Sigmoid colon (tissue), 7 donors: ENCODE measurements around the gene ABCA6. TPM values are rescaled to one million over a fixed set of nuclear protein-coding genes. Genes with fewer than 3 reads are reported as not detected.
"Not testable (repeated sequence)": the region's sequence is repeated elsewhere in the genome, so short reads cannot be mapped to it uniquely, and the experiment has no call there.

ENCODE experiments used
- DNase-seq: peaks from one replicate; pipeline ENCODE4 v3.0.0-alpha.2; 2019
- H3K27ac ChIP-seq, 4 donors: fragments of 200-600 bp; sonication (generic); one replicate each; pipeline ENCODE4 v1.5.1; 2016 to 2019; ENCODE audit warnings: mild to moderate bottlenecking in 1 of 4
- H3K27me3 ChIP-seq, 3 donors: fragments of 200-600 bp; sonication (generic); one replicate each; pipeline ENCODE4 v1.5.1; 2019; ENCODE audit warnings: mild to moderate bottlenecking in 1 of 3
- H3K36me3 ChIP-seq, 4 donors: fragments of 200-600 bp; sonication (generic); one replicate each; pipeline ENCODE4 v1.5.1; 2016 to 2019
- H3K4me1 ChIP-seq, 4 donors: fragments of 200-600 bp; sonication (generic); one replicate each; pipeline ENCODE4 v1.5.1; 2017 to 2019
- H3K4me3 ChIP-seq, 4 donors: fragments of 200-600 bp; sonication (generic); one replicate each; pipeline ENCODE4 v1.5.1; 2017 to 2019; ENCODE audit warnings: mild to moderate bottlenecking in 2 of 4, moderate library complexity in 1 of 4
- H3K9me3 ChIP-seq, 4 donors: fragments of 200-600 bp in 3 of 4; sonication (generic) in 3 of 4; one replicate each; pipeline versions ENCODE4 v1.5.1 to v1.6.1; 2013 to 2019
- CTCF ChIP-seq, 4 experiments: fragments of 450-650 bp in 3 of 4; fragments of 200-600 bp in 1 of 4; IDR thresholded peaks; one replicate each; pipeline ENCODE4 v1.5.1; 2016 to 2019; ENCODE audit warnings: antibody characterized with exemption in 4 of 4, mild to moderate bottlenecking in 3 of 4, moderate library complexity in 2 of 4
- EP300 ChIP-seq, 4 donors: sonication (generic); formaldehyde crosslinking; IDR thresholded peaks; one replicate each; pipeline ENCODE4 v1.6.1; 2017; ENCODE audit warnings: antibody characterized with exemption in 4 of 4
- POLR2A ChIP-seq, 2 donors: fragments of 450-650 bp; IDR thresholded peaks; one replicate each; pipeline ENCODE4 v1.6.1; 2016; ENCODE audit warnings: antibody characterized with exemption in 2 of 2, mild to moderate bottlenecking in 2 of 2, moderate library complexity in 2 of 2
- POLR2AphosphoS5 ChIP-seq, 4 donors: sonication (generic); formaldehyde crosslinking; IDR thresholded peaks; one replicate each; pipeline ENCODE4 v1.6.1; 2017; ENCODE audit warnings: antibody characterized with exemption in 4 of 4
- WGBS, 2 donors: extraction: QIAGEN DNeasy Blood & Tissue Kit; methylation state at CpG; one replicate each; pipeline ENCODE4 v1.1.7; 2013; 5-methylcytosine and 5-hydroxymethylcytosine counted together
- intact Hi-C: fragments of 100-400 bp; cut with DNase I; formaldehyde crosslinking; loops from one replicate; pipeline ENCODE4 v1.15.1; 2023
- polyA plus RNA-seq, 3 donors: library from polyadenylated mRNA; stranded (reverse); fragments of 200-250 nt; gene quantifications; one replicate each; pipeline ENCODE4 v1.2.3, GENCODE V29; 2013
- total RNA-seq, 4 donors: library from RNA; depleted of rRNA; stranded (reverse); fragments of >200 nt; gene quantifications; one replicate each; pipeline ENCODE4 v1.1.0, GENCODE V29; 2016
- donor health status: healthy with polysubstance abuse.
- donor health status: Bipolar disorder and iron deficiency.
- donor health status: healthy.

ABCA6 gene
- total and polyA plus RNA-seq, 7 donors: 1.6 to 111 (median 31.0) TPM

- H3K27me3 ChIP-seq: no peaks in the 10 kb centered on the region
- DNase-seq: no peak
- no peak overlapping the region for H3K27ac ChIP-seq
- intact Hi-C loops: no loop called here
- 69 to 95% methylated on average over 2 of the region's 2 CpGs for WGBS, 2 donors
- no peaks in the 10 kb centered on the region for H3K36me3 ChIP-seq
- no peak overlapping the region for H3K4me3 ChIP-seq
- no peaks in the 10 kb centered on the region for H3K4me1 ChIP-seq
- no peaks in the 10 kb centered on the region for H3K9me3 ChIP-seq
- TF ChIP-seq EP300 (IDR thresholded peaks at IDR 0.05): no peak
- no peak for TF ChIP-seq CTCF (IDR thresholded peaks at IDR 0.05)
- no peak for TF ChIP-seq POLR2A (IDR thresholded peaks at IDR 0.05)
- no peak for TF ChIP-seq POLR2AphosphoS5 (IDR thresholded peaks at IDR 0.05)
These were observed 31.4 kb upstream of the ABCA6 start for GRCh38 chr17:69173118-69173517.

DNA sequence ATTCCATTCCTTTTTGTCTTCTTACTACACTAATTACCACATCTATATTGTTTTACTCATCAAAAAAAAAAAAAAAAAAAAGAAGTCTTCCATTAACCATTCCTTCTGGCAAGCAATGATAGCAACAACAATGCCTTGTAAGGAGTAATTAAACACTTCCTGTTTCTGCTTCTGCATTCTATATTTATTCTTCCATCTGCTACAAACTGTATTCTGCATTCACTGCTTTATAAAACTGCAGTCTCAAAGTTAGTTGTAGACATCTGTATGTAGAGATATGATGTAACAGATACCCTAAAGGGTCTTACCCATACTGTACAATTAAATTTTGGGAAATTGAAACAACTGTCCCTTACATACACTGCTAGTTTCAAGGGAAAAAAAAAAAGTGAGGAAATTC is 28.7 kb upstream of the ABCA6 start:
- no peaks in the 10 kb centered on the region for H3K4me1 ChIP-seq
- intact Hi-C loops: no loop called here

GRCh38 chr17:69168642-69169041 is 26.9 kb upstream of the ABCA6 start:
- H3K4me1 ChIP-seq, H3K27ac ChIP-seq, H3K9me3 ChIP-seq, DNase-seq, H3K36me3 ChIP-seq, H3K27me3 ChIP-seq, H3K4me3 ChIP-seq, intact Hi-C loops: not testable (repeated sequence)

More for the DNA sequence above, 28.7 kb upstream of the ABCA6 start:
- DNase-seq: no peak
- no peak overlapping the region for H3K27ac ChIP-seq
- no peaks in the 10 kb centered on the region for H3K27me3 ChIP-seq
- TF ChIP-seq EP300 (IDR thresholded peaks at IDR 0.05) (no peak), POLR2A (IDR thresholded peaks at IDR 0.05) (no peak), POLR2AphosphoS5 (IDR thresholded peaks at IDR 0.05) (no peak), CTCF (IDR thresholded peaks at IDR 0.05) (no peak)
- no peaks in the 10 kb centered on the region for H3K36me3 ChIP-seq
- H3K9me3 ChIP-seq: no peaks in the 10 kb centered on the region
- H3K4me3 ChIP-seq: no peak overlapping the region

GRCh38 chr17:69166957-69167356 is 25.3 kb upstream of the ABCA6 start:
- H3K4me1 ChIP-seq: no peaks in the 10 kb centered on the region
- intact Hi-C loops: no loop called here
- no peaks in the 10 kb centered on the region for H3K27me3 ChIP-seq
- no peaks in the 10 kb centered on the region for H3K9me3 ChIP-seq
- no peaks in the 10 kb centered on the region for H3K36me3 ChIP-seq
- 94 to 98% methylated on average over 2 of the region's 2 CpGs for WGBS, 2 donors
- no peak overlapping the region for H3K4me3 ChIP-seq
- TF ChIP-seq POLR2A (IDR thresholded peaks at IDR 0.05): no peak
- TF ChIP-seq EP300 (IDR thresholded peaks at IDR 0.05): no peak
- no peak for TF ChIP-seq CTCF (IDR thresholded peaks at IDR 0.05)
- TF ChIP-seq POLR2AphosphoS5 (IDR thresholded peaks at IDR 0.05): no peak
- DNase-seq: no peak
- H3K27ac ChIP-seq: no peak overlapping the region

DNA sequence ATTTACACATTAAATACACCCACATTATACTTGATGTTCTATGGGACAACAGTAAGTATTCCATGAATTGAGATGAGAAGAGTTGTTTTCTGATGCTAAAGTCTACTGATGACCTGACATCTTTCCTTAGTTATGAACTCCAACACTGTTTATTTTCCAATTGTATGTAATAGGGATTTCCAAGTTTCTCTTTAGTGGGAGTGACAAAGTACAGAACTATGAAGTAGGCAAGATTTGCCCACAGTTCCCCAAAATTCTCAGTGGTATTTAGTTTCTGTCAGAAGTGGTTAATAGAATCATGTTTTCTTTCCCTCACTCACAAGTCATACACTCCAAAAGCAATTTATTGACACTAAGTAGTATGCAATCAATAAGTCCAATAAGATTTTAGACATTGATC is 22.5 kb upstream of the ABCA6 start:
- no peak overlapping the region for H3K4me3 ChIP-seq
- DNase-seq: no peak
- no peaks in the 10 kb centered on the region for H3K27me3 ChIP-seq
- no peaks in the 10 kb centered on the region for H3K9me3 ChIP-seq
- TF ChIP-seq POLR2AphosphoS5 (IDR thresholded peaks at IDR 0.05) (no peak), POLR2A (IDR thresholded peaks at IDR 0.05) (no peak), CTCF (IDR thresholded peaks at IDR 0.05) (no peak), EP300 (IDR thresholded peaks at IDR 0.05) (no peak)
- H3K36me3 ChIP-seq: no peaks in the 10 kb centered on the region
- intact Hi-C loops: no loop called here
- H3K27ac ChIP-seq: no peak overlapping the region
- H3K4me1 ChIP-seq: no peaks in the 10 kb centered on the region
